ENCODE measurements around the gene DLG5.

The DLG5 gene

GRCh38 chr10:77865580-77866324 lies 60.8 kb downstream of the DLG5 start:
- FAIRE-seq: no peak

GRCh38 chr10:77864151-77864851 lies 62.3 kb downstream of the DLG5 start:
- FAIRE-seq: no peak

- FAIRE-seq: no peak
Measured at GRCh38 chr10:77863446-77863845, 63.1 kb downstream of the DLG5 start.

GRCh38 chr10:77862595-77862994 lies 64.0 kb downstream of the DLG5 start:
- FAIRE-seq: no peak

- FAIRE-seq: no peak
Measured at GRCh38 chr10:77861366-77861765, 65.2 kb downstream of the DLG5 start.

- no peak for FAIRE-seq
Measured at GRCh38 chr10:77859865-77860282, 66.7 kb downstream of the DLG5 start.

GRCh38 chr10:77859200-77859864 lies 67.2 kb downstream of the DLG5 start:
- no peak for FAIRE-seq

GRCh38 chr10:77857272-77857671 lies 69.3 kb downstream of the DLG5 start:
- no peak for FAIRE-seq

GRCh38 chr10:77856566-77856965 lies 70.0 kb downstream of the DLG5 start:
- no peak for FAIRE-seq

GRCh38 chr10:77855404-77856155 lies 71.0 kb downstream of the DLG5 start:
- no peak for FAIRE-seq

GRCh38 chr10:77854115-77854514 lies 72.4 kb downstream of the DLG5 start:
- FAIRE-seq: no peak

GRCh38 chr10:77853256-77853655 lies 73.3 kb downstream of the DLG5 start:
- no peak for FAIRE-seq

- no peak for FAIRE-seq
Measured at GRCh38 chr10:77850620-77851231, 75.8 kb downstream of the DLG5 start.

GRCh38 chr10:77849039-77849664 lies 77.4 kb downstream of the DLG5 start:
- no peak for FAIRE-seq

- FAIRE-seq: no peak
Measured at GRCh38 chr10:77846718-77847311, 79.7 kb downstream of the DLG5 start.

GRCh38 chr10:77845451-77845850 lies 81.1 kb downstream of the DLG5 start:
- no peak for FAIRE-seq

- no peak for FAIRE-seq
Measured at GRCh38 chr10:77844713-77845445, 81.7 kb downstream of the DLG5 start.

- no peak for FAIRE-seq
Measured at GRCh38 chr10:77844177-77844576, 82.4 kb downstream of the DLG5 start.

- FAIRE-seq: no peak
Measured at GRCh38 chr10:77843264-77843663, 83.3 kb downstream of the DLG5 start.

- FAIRE-seq: no peak
Measured at GRCh38 chr10:77842652-77843212, 83.8 kb downstream of the DLG5 start.
